Osteocyte (in vitro differentiated cells): ENCODE data around the gene MAST3. TPM values are rescaled to one million over a fixed set of nuclear protein-coding genes. Genes with fewer than 3 reads are reported as not detected.
"Not testable (repeated sequence)": the region's sequence is repeated elsewhere in the genome, so short reads cannot be mapped to it uniquely, and the experiment has no call there.

Source experiments
- DNase-seq: peaks from one replicate; pipeline ENCODE4 v3.0.0; 2021; ENCODE audit warnings: mixed read lengths; ENCODE audit not compliant: unreplicated experiment; ENCODE audit errors: extremely low spot score
- H3K27ac Mint-ChIP-seq: one replicate; pipeline ENCODE4 v1.8.0; 2021; ENCODE audit warnings: mild to moderate bottlenecking, mixed read lengths; ENCODE audit not compliant: unreplicated experiment
- H3K27me3 Mint-ChIP-seq: one replicate; pipeline ENCODE4 v1.8.0; 2021; ENCODE audit warnings: mixed read lengths; ENCODE audit not compliant: unreplicated experiment
- H3K36me3 Mint-ChIP-seq: one replicate; pipeline ENCODE4 v1.8.0; 2021; ENCODE audit warnings: mixed read lengths; ENCODE audit not compliant: unreplicated experiment
- H3K4me1 Mint-ChIP-seq: one replicate; pipeline ENCODE4 v1.8.0; 2021; ENCODE audit warnings: mixed read lengths; ENCODE audit not compliant: unreplicated experiment
- H3K4me3 Mint-ChIP-seq: one replicate; pipeline ENCODE4 v1.8.0; 2021; ENCODE audit warnings: mild to moderate bottlenecking, moderate library complexity, mixed read lengths; ENCODE audit not compliant: unreplicated experiment
- H3K9me3 Mint-ChIP-seq: one replicate; pipeline ENCODE4 v1.8.0; 2021; ENCODE audit warnings: mixed read lengths; ENCODE audit not compliant: unreplicated experiment
- total RNA-seq: library from RNA; stranded (reverse); gene quantifications from 2 replicates; pipeline ENCODE4 v1.2.1, GENCODE V29; 2021
- TF ChIP-seq, protein P1 (sequence below): fragments of 200-600 bp; sonication (generic); IDR thresholded peaks from 2 replicates; pipeline ENCODE4 v1.5.0; 2021; ENCODE audit warnings: antibody characterized with exemption, mild to moderate bottlenecking, moderate library complexity

Gene MAST3
- total RNA-seq, 1 donor from 2014 or later: 7.6 TPM

DNA sequence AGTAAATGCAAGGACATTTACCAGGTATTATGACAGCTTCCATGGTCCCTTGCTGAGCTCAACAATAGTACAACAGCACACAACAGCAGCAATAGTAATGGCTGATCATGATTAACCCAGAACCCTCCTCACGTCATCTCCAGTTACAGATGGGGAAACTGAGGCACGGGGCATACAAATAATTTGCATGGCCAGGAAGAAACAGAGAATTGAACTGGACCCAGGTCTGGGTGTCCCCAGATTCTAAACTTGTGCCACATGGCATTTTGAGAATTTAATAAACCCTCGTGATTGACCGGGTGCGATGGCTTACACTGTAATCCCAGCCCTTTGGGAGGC lies 7.2 kb downstream of the MAST3 start:
- H3K27ac Mint-ChIP-seq: peak overlapping the region; percentile 67
- H3K4me1 Mint-ChIP-seq: peaks cover 16% of the 10 kb centered on the region
- H3K36me3 Mint-ChIP-seq: no peaks in the 10 kb centered on the region
- H3K27me3 Mint-ChIP-seq: peaks cover 15% of the 10 kb centered on the region
- H3K4me3 Mint-ChIP-seq: peak overlapping the region; percentile 70
- no peak for DNase-seq
- no peaks in the 10 kb centered on the region for H3K9me3 Mint-ChIP-seq
- TF ChIP-seq, protein P1, sequence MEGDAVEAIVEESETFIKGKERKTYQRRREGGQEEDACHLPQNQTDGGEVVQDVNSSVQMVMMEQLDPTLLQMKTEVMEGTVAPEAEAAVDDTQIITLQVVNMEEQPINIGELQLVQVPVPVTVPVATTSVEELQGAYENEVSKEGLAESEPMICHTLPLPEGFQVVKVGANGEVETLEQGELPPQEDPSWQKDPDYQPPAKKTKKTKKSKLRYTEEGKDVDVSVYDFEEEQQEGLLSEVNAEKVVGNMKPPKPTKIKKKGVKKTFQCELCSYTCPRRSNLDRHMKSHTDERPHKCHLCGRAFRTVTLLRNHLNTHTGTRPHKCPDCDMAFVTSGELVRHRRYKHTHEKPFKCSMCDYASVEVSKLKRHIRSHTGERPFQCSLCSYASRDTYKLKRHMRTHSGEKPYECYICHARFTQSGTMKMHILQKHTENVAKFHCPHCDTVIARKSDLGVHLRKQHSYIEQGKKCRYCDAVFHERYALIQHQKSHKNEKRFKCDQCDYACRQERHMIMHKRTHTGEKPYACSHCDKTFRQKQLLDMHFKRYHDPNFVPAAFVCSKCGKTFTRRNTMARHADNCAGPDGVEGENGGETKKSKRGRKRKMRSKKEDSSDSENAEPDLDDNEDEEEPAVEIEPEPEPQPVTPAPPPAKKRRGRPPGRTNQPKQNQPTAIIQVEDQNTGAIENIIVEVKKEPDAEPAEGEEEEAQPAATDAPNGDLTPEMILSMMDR: no peak

DNA sequence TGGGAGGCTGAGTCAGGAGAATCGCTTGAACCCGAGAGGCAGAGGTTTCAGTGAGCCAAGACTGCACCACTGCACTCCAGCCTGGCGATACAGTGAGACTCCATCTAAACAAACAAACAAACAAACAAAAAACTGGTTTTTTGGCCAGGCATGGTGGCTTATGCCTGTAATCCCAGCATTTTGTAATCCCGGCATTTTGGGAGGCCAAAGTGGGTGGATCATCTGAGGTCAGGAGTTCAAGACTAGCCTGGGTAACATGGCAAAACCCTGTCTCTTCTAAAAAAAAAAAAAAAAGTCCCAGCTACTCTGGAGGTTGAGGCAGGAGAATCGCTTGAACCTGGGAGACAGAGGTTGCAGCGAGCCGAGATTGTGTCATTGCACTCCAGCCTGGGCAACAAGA lies 7.7 kb downstream of the MAST3 start:
- H3K27ac Mint-ChIP-seq, H3K36me3 Mint-ChIP-seq, H3K9me3 Mint-ChIP-seq, H3K4me3 Mint-ChIP-seq, DNase-seq: not testable (repeated sequence)
- peaks cover 13% of the 10 kb centered on the region for H3K27me3 Mint-ChIP-seq
- peaks cover 16% of the 10 kb centered on the region for H3K4me1 Mint-ChIP-seq

DNA sequence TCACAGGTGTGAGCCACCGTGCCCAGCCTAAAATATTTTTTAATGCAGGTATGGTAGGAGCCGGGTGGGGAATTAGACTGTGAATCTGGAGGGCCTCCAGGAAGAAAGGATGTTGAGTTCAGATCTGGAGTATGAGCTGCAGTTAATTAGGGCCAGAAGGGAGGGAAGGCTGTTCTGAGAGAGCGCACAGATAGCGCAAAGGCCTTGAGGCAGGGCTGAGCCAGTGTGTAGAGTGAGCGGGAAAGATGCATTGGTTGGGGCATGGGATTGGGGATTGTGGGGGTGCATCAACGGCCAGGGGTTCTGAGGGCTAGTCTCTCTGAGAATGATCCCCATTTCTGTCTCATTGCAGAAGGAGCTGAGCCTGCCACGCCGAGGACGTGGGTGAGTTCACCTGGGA lies 9.7 kb downstream of the MAST3 start:
- peaks cover 6% of the 10 kb centered on the region for H3K27me3 Mint-ChIP-seq
- H3K9me3 Mint-ChIP-seq: no peaks in the 10 kb centered on the region
- H3K27ac Mint-ChIP-seq: no peak overlapping the region
- no peaks in the 10 kb centered on the region for H3K36me3 Mint-ChIP-seq
- no peak overlapping the region for H3K4me3 Mint-ChIP-seq
- TF ChIP-seq, protein P1: no peak
- no peak for DNase-seq
- H3K4me1 Mint-ChIP-seq: peaks cover 20% of the 10 kb centered on the region

DNA sequence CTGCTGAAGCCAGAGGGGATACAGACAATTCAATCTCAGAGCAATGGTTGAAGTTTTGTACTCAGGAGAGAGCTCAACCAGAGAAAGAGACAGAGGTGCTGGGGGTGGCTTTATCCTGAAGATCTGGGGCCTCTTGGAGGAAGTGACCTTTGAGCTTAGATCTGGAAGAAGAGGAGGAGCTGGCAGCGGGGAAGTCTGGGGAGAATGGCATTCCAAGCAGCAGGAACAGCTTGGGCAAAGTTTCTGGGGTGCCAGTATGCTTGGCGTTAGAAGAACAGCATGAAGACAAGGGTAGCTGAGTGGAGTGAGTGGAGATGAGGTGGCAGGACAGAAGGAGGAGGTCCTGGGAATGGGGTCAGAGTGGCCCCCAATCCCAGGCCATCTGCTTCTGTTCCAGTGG lies 11.3 kb downstream of the MAST3 start:
- H3K27ac Mint-ChIP-seq: no peak overlapping the region
- no peaks in the 10 kb centered on the region for H3K36me3 Mint-ChIP-seq
- H3K27me3 Mint-ChIP-seq: peaks cover 6% of the 10 kb centered on the region
- H3K4me1 Mint-ChIP-seq: peaks cover 20% of the 10 kb centered on the region
- DNase-seq: no peak
- TF ChIP-seq, protein P1: no peak
- peak overlapping the region; percentile 53 for H3K4me3 Mint-ChIP-seq
- H3K9me3 Mint-ChIP-seq: no peaks in the 10 kb centered on the region

DNA sequence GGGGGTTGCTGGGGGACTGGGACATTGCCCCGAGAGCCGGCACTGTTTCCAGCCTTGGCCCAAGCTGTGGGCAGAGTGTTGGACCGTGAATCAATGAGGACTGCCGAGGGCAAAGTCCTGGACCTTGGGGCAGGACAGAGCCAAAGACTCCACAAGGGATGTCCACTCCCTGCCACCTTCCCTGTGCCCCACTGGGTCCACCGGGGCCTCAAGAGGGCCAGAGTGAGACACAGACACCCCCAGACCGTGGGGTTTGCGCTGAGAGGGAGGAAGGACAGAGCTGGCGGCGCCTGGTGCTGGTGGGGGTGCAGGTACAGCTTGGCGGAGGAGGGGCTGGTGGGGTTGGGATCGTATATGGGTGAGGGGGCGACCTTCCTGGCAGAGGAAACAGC lies 11.8 kb downstream of the MAST3 start:
- Mint-ChIP-seq H3K27ac (peak overlapping the region; percentile 24), H3K27me3 (peaks cover 6% of the 10 kb centered on the region), H3K4me1 (peaks cover 19% of the 10 kb centered on the region), H3K36me3 (no peaks in the 10 kb centered on the region), H3K9me3 (no peaks in the 10 kb centered on the region), H3K4me3 (peak overlapping the region; percentile 53)
- TF ChIP-seq, protein P1: no peak
- no peak for DNase-seq
